H9 (cell line): ENCODE data around the gene MYLK. TPM values are rescaled to one million over a fixed set of nuclear protein-coding genes. Genes with fewer than 3 reads are reported as not detected.

ENCODE experiments used
- DNase-seq: peaks from one replicate; pipeline ENCODE4 v3.0.0-alpha.2; 2017
- H2AFZ ChIP-seq: one replicate; pipeline ENCODE4 v1.6.1; 2013; ENCODE audit warnings: mild to moderate bottlenecking, low read length, control low read depth, moderate library complexity
- H2AK5ac ChIP-seq: 2 replicates; pipeline ENCODE4 v1.6.1; 2013; ENCODE audit warnings: low read length, control low read depth, mixed read lengths; ENCODE audit not compliant: insufficient read length
- H2BK120ac ChIP-seq: one replicate; pipeline ENCODE4 v1.6.1; 2013; ENCODE audit warnings: low read depth, mild to moderate bottlenecking, low read length, control low read depth, inconsistent platforms; ENCODE audit not compliant: poor library complexity, severe bottlenecking
- H2BK12ac ChIP-seq: 2 replicates; pipeline ENCODE4 v1.6.1; 2013; ENCODE audit warnings: low read length, control low read depth, mixed read lengths, low read depth; ENCODE audit not compliant: insufficient read length
- H2BK15ac ChIP-seq: 2 replicates; pipeline ENCODE4 v1.6.1; 2013; ENCODE audit warnings: low read depth, low read length, control low read depth
- H2BK20ac ChIP-seq: one replicate; pipeline ENCODE4 v1.6.1; 2013; ENCODE audit warnings: low read depth, mild to moderate bottlenecking, low read length, control low read depth, inconsistent platforms; ENCODE audit not compliant: poor library complexity, severe bottlenecking
- H2BK5ac ChIP-seq: 2 replicates; pipeline ENCODE4 v1.6.1; 2013; ENCODE audit warnings: low read length, control low read depth, mixed read lengths; ENCODE audit not compliant: insufficient read length
- H3K14ac ChIP-seq: 2 replicates; pipeline ENCODE4 v1.6.1; 2013; ENCODE audit warnings: low read length, control low read depth; ENCODE audit not compliant: insufficient read depth
- H3K18ac ChIP-seq: 2 replicates; pipeline ENCODE4 v1.6.1; 2013; ENCODE audit warnings: low read depth, mild to moderate bottlenecking, mixed read lengths, low read length, control low read depth; ENCODE audit not compliant: insufficient read length
- H3K23ac ChIP-seq: 2 replicates; pipeline ENCODE4 v1.6.1; 2013; ENCODE audit warnings: low read length, control low read depth, mixed read lengths, low read depth; ENCODE audit not compliant: insufficient read length
- H3K23me2 ChIP-seq: 2 replicates; pipeline ENCODE4 v1.6.1; 2013; ENCODE audit warnings: low read depth, mild to moderate bottlenecking, mixed read lengths, low read length, control low read depth; ENCODE audit not compliant: insufficient read length, poor library complexity, severe bottlenecking
- H3K27ac ChIP-seq: 2 replicates; pipeline ENCODE4 v1.5.1; 2013; ENCODE audit warnings: low read length, control low read depth, mixed read lengths, low read depth; ENCODE audit not compliant: insufficient read length
- H3K27me3 ChIP-seq: 2 replicates; pipeline ENCODE4 v1.6.1; 2013; ENCODE audit warnings: low read length, control low read depth, inconsistent platforms; ENCODE audit not compliant: insufficient read depth
- H3K4ac ChIP-seq: 2 replicates; pipeline ENCODE4 v1.6.1; 2013; ENCODE audit warnings: low read depth, mild to moderate bottlenecking, control low read depth, inconsistent platforms, low read length, moderate library complexity
- H3K4me1 ChIP-seq: 2 replicates; pipeline ENCODE4 v1.6.1; 2013; ENCODE audit warnings: low read length, control low read depth, inconsistent platforms; ENCODE audit not compliant: insufficient read depth
- H3K4me2 ChIP-seq: 2 replicates; pipeline ENCODE4 v1.6.1; 2013; ENCODE audit warnings: low read length, control low read depth, mixed read lengths; ENCODE audit not compliant: insufficient read length, insufficient read depth
- H3K56ac ChIP-seq: 2 replicates; pipeline ENCODE4 v1.6.1; 2013; ENCODE audit warnings: low read depth, mild to moderate bottlenecking, mixed read lengths, low read length, control low read depth; ENCODE audit not compliant: insufficient read length
- H3K79me1 ChIP-seq: 2 replicates; pipeline ENCODE4 v1.6.1; 2013; ENCODE audit warnings: low read depth, mild to moderate bottlenecking, moderate library complexity, low read length, control low read depth, inconsistent platforms; ENCODE audit not compliant: insufficient read depth, poor library complexity, severe bottlenecking
- H3K79me2 ChIP-seq: 2 replicates; pipeline ENCODE4 v1.6.1; 2013; ENCODE audit warnings: low read length, control low read depth, inconsistent platforms; ENCODE audit not compliant: insufficient read depth
- H3K9ac ChIP-seq: 2 replicates; pipeline ENCODE4 v1.6.1; 2013; ENCODE audit warnings: low read length, control low read depth, mixed read lengths; ENCODE audit not compliant: insufficient read length; ENCODE audit errors: extremely low read depth
- H3K9me3 ChIP-seq: one replicate; pipeline ENCODE4 v1.6.1; 2013; ENCODE audit warnings: low read depth, low read length, inconsistent platforms; ENCODE audit not compliant: control insufficient read depth
- H3T11ph ChIP-seq: one replicate; pipeline ENCODE4 v1.6.1; 2013; ENCODE audit warnings: mild to moderate bottlenecking, low read length, control low read depth, inconsistent platforms
- H4K20me1 ChIP-seq: one replicate; pipeline ENCODE4 v1.6.1; 2013; ENCODE audit not compliant: control insufficient read depth, insufficient read length, insufficient read depth
- H4K5ac ChIP-seq: 2 replicates; pipeline ENCODE4 v1.6.1; 2013; ENCODE audit warnings: low read depth, mild to moderate bottlenecking, mixed read lengths, low read length, control low read depth; ENCODE audit not compliant: insufficient read length
- H4K8ac ChIP-seq: replicated peaks from 2 replicates; pipeline ENCODE4 v1.6.1; 2013; ENCODE audit warnings: low read length, control low read depth, mixed read lengths, low read depth; ENCODE audit not compliant: insufficient read length
- H4K91ac ChIP-seq: 2 replicates; pipeline ENCODE4 v1.6.1; 2013; ENCODE audit warnings: low read depth, mild to moderate bottlenecking, moderate library complexity, mixed read lengths, low read length, control low read depth; ENCODE audit not compliant: insufficient read length
- H3K27ac Mint-ChIP-seq, 3 experiments: 2 replicates in 2 of 3; 3 replicates in 1 of 3; pipeline ENCODE4 v1.8.0; 2020 to 2021; ENCODE audit warnings: mixed read lengths in 3 of 3, mild to moderate bottlenecking in 1 of 3, moderate library complexity in 1 of 3
- H3K27me3 Mint-ChIP-seq: 2 replicates; pipeline ENCODE4 v1.8.0; 2021; ENCODE audit warnings: low read depth, mild to moderate bottlenecking, moderate library complexity, mixed read lengths
- H3K36me3 Mint-ChIP-seq, 3 experiments: 2 replicates in 2 of 3; 3 replicates in 1 of 3; pipeline ENCODE4 v1.8.0; 2020 to 2021; ENCODE audit warnings: low read depth in 3 of 3, mixed read lengths in 3 of 3; ENCODE audit not compliant: insufficient read depth in 1 of 3
- H3K4me1 Mint-ChIP-seq, 2 experiments: 2 replicates each; pipeline ENCODE4 v1.8.0; 2020; ENCODE audit warnings: mixed read lengths in 2 of 2
- H3K4me3 Mint-ChIP-seq, 2 experiments: 2 replicates in 1 of 2; 3 replicates in 1 of 2; pipeline ENCODE4 v1.8.0; 2020 to 2021; ENCODE audit warnings: mild to moderate bottlenecking in 2 of 2, mixed read lengths in 2 of 2, moderate library complexity in 1 of 2
- H3K9me3 Mint-ChIP-seq, 2 experiments: 2 replicates in 1 of 2; 3 replicates in 1 of 2; pipeline ENCODE4 v1.8.0; 2020; ENCODE audit warnings: mild to moderate bottlenecking in 2 of 2, mixed read lengths in 2 of 2, moderate library complexity in 1 of 2
- CTCF ChIP-seq: fragments of 200-600 bp; sonication (generic); conservative IDR thresholded peaks from 3 replicates; pipeline ENCODE4 v1.8.0; 2021; ENCODE audit warnings: antibody characterized with exemption, mild to moderate bottlenecking
- WGBS: extraction: QIAGEN DNeasy Blood & Tissue Kit; methylation state at CpG from one replicate; pipeline ENCODE4 v1.1.7; 2013; ENCODE audit warnings: missing lambda C conversion rate, low lambda C conversion rate, mixed read lengths; ENCODE audit not compliant: insufficient read length; ENCODE audit errors: extremely low coverage; 5-methylcytosine and 5-hydroxymethylcytosine counted together
- total RNA-seq: library from RNA; stranded (reverse); gene quantifications from 2 replicates; pipeline ENCODE4 v1.2.1, GENCODE V29; 2021

Gene MYLK
- total RNA-seq, 1 experiment from 2014 or later = 10.1 TPM

DNA sequence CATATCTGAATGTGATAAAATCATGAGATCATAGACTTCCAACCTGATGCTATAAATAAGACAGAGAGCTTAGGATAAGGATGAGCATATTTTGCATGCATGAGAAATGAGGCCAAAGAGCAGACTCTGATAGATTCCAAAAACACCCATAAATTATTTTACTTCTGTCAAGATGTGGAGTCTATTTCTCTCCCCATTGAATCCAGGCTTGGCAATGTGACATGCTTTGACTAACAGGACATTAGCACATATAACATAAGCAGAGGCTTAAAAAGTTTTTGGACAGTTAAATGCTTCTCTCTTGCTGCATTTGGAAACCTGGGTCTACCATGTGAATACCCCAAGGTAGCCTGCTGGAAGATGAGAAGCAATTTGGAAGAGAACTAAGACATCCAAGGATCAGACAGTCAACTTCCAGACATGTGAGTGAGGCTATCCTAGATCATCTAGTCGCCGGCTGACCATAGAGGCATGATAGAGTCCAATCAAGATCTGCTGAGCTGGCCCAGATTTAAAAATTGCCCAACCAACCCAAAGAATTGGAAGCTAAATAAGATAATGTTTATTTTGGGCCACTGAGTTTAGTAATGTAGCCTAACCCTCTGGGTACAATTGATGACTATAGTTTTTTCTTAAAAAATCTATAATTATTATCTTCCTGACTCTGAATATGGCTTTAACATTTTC is 30.3 kb downstream of the MYLK start:
- Histone ChIP-seq H4K20me1 (no peaks in the 10 kb centered on the region), H3T11ph (no peak overlapping the region), H2BK20ac (no peak overlapping the region), H2AK5ac (no peak overlapping the region), H3K56ac (no peak overlapping the region), H3K79me1 (no peaks in the 10 kb centered on the region), H4K8ac (no peak overlapping the region), H2BK5ac (no peak overlapping the region), H3K4me2 (no peak overlapping the region), H2AFZ (no peak overlapping the region), H4K91ac (no peak overlapping the region), H2BK15ac (no peak overlapping the region), H3K27me3 (no peaks in the 10 kb centered on the region), H3K4ac (no peak overlapping the region), H3K14ac (no peak overlapping the region), H3K23ac (no peak overlapping the region), H3K4me1 (no peaks in the 10 kb centered on the region), H3K9ac (no peak overlapping the region), H3K79me2 (no peaks in the 10 kb centered on the region), H3K18ac (no peak overlapping the region), H3K9me3 (peaks cover 3% of the 10 kb centered on the region), H4K5ac (no peak overlapping the region), H3K27ac (no peak overlapping the region), H2BK120ac (no peak overlapping the region), H3K23me2 (no peaks in the 10 kb centered on the region), H2BK12ac (no peak overlapping the region)
- no CpG with 5 or more reads among the region's 2 CpGs for WGBS
- H3K4me1 Mint-ChIP-seq = no peaks in the 10 kb centered on the region
- TF ChIP-seq CTCF = no peak
- no peak overlapping the region for H3K4me3 Mint-ChIP-seq
- no peak for DNase-seq
- no peaks in the 10 kb centered on the region; the same call in 1 of the 2 replicates for H3K27me3 Mint-ChIP-seq
- peaks cover 16 to 23% of the 10 kb centered on the region in 2 experiments for H3K9me3 Mint-ChIP-seq
- H3K27ac Mint-ChIP-seq = no peak overlapping the region; a peak in 1 of 7 replicates
- H3K36me3 Mint-ChIP-seq = peaks cover 9 to 12% (median 12%) of the 10 kb centered on the region in 3 experiments; a peak in 6 of 7 replicates
